H9 (cell line): ENCODE data around the gene GSTK1. TPM values are rescaled to one million over a fixed set of nuclear protein-coding genes. Genes with fewer than 3 reads are reported as not detected.

Experiments used
- DNase-seq: peaks from one replicate; pipeline ENCODE4 v3.0.0-alpha.2; 2017
- H2AFZ ChIP-seq: one replicate; pipeline ENCODE4 v1.6.1; 2013; ENCODE audit warnings: mild to moderate bottlenecking, low read length, control low read depth, moderate library complexity
- H2AK5ac ChIP-seq: 2 replicates; pipeline ENCODE4 v1.6.1; 2013; ENCODE audit warnings: low read length, control low read depth, mixed read lengths; ENCODE audit not compliant: insufficient read length
- H2BK120ac ChIP-seq: one replicate; pipeline ENCODE4 v1.6.1; 2013; ENCODE audit warnings: low read depth, mild to moderate bottlenecking, low read length, control low read depth, inconsistent platforms; ENCODE audit not compliant: poor library complexity, severe bottlenecking
- H2BK12ac ChIP-seq: 2 replicates; pipeline ENCODE4 v1.6.1; 2013; ENCODE audit warnings: low read length, control low read depth, mixed read lengths, low read depth; ENCODE audit not compliant: insufficient read length
- H2BK15ac ChIP-seq: 2 replicates; pipeline ENCODE4 v1.6.1; 2013; ENCODE audit warnings: low read depth, low read length, control low read depth
- H2BK20ac ChIP-seq: one replicate; pipeline ENCODE4 v1.6.1; 2013; ENCODE audit warnings: low read depth, mild to moderate bottlenecking, low read length, control low read depth, inconsistent platforms; ENCODE audit not compliant: poor library complexity, severe bottlenecking
- H2BK5ac ChIP-seq: 2 replicates; pipeline ENCODE4 v1.6.1; 2013; ENCODE audit warnings: low read length, control low read depth, mixed read lengths; ENCODE audit not compliant: insufficient read length
- H3K14ac ChIP-seq: 2 replicates; pipeline ENCODE4 v1.6.1; 2013; ENCODE audit warnings: low read length, control low read depth; ENCODE audit not compliant: insufficient read depth
- H3K18ac ChIP-seq: 2 replicates; pipeline ENCODE4 v1.6.1; 2013; ENCODE audit warnings: low read depth, mild to moderate bottlenecking, mixed read lengths, low read length, control low read depth; ENCODE audit not compliant: insufficient read length
- H3K23ac ChIP-seq: 2 replicates; pipeline ENCODE4 v1.6.1; 2013; ENCODE audit warnings: low read length, control low read depth, mixed read lengths, low read depth; ENCODE audit not compliant: insufficient read length
- H3K23me2 ChIP-seq: 2 replicates; pipeline ENCODE4 v1.6.1; 2013; ENCODE audit warnings: low read depth, mild to moderate bottlenecking, mixed read lengths, low read length, control low read depth; ENCODE audit not compliant: insufficient read length, poor library complexity, severe bottlenecking
- H3K27ac ChIP-seq: 2 replicates; pipeline ENCODE4 v1.5.1; 2013; ENCODE audit warnings: low read length, control low read depth, mixed read lengths, low read depth; ENCODE audit not compliant: insufficient read length
- H3K27me3 ChIP-seq: 2 replicates; pipeline ENCODE4 v1.6.1; 2013; ENCODE audit warnings: low read length, control low read depth, inconsistent platforms; ENCODE audit not compliant: insufficient read depth
- H3K4ac ChIP-seq: 2 replicates; pipeline ENCODE4 v1.6.1; 2013; ENCODE audit warnings: low read depth, mild to moderate bottlenecking, control low read depth, inconsistent platforms, low read length, moderate library complexity
- H3K4me1 ChIP-seq: 2 replicates; pipeline ENCODE4 v1.6.1; 2013; ENCODE audit warnings: low read length, control low read depth, inconsistent platforms; ENCODE audit not compliant: insufficient read depth
- H3K4me2 ChIP-seq: 2 replicates; pipeline ENCODE4 v1.6.1; 2013; ENCODE audit warnings: low read length, control low read depth, mixed read lengths; ENCODE audit not compliant: insufficient read length, insufficient read depth
- H3K56ac ChIP-seq: 2 replicates; pipeline ENCODE4 v1.6.1; 2013; ENCODE audit warnings: low read depth, mild to moderate bottlenecking, mixed read lengths, low read length, control low read depth; ENCODE audit not compliant: insufficient read length
- H3K79me1 ChIP-seq: 2 replicates; pipeline ENCODE4 v1.6.1; 2013; ENCODE audit warnings: low read depth, mild to moderate bottlenecking, moderate library complexity, low read length, control low read depth, inconsistent platforms; ENCODE audit not compliant: insufficient read depth, poor library complexity, severe bottlenecking
- H3K79me2 ChIP-seq: 2 replicates; pipeline ENCODE4 v1.6.1; 2013; ENCODE audit warnings: low read length, control low read depth, inconsistent platforms; ENCODE audit not compliant: insufficient read depth
- H3K9ac ChIP-seq: 2 replicates; pipeline ENCODE4 v1.6.1; 2013; ENCODE audit warnings: low read length, control low read depth, mixed read lengths; ENCODE audit not compliant: insufficient read length; ENCODE audit errors: extremely low read depth
- H3K9me3 ChIP-seq: one replicate; pipeline ENCODE4 v1.6.1; 2013; ENCODE audit warnings: low read depth, low read length, inconsistent platforms; ENCODE audit not compliant: control insufficient read depth
- H3T11ph ChIP-seq: one replicate; pipeline ENCODE4 v1.6.1; 2013; ENCODE audit warnings: mild to moderate bottlenecking, low read length, control low read depth, inconsistent platforms
- H4K20me1 ChIP-seq: one replicate; pipeline ENCODE4 v1.6.1; 2013; ENCODE audit not compliant: control insufficient read depth, insufficient read length, insufficient read depth
- H4K5ac ChIP-seq: 2 replicates; pipeline ENCODE4 v1.6.1; 2013; ENCODE audit warnings: low read depth, mild to moderate bottlenecking, mixed read lengths, low read length, control low read depth; ENCODE audit not compliant: insufficient read length
- H4K8ac ChIP-seq: replicated peaks from 2 replicates; pipeline ENCODE4 v1.6.1; 2013; ENCODE audit warnings: low read length, control low read depth, mixed read lengths, low read depth; ENCODE audit not compliant: insufficient read length
- H4K91ac ChIP-seq: 2 replicates; pipeline ENCODE4 v1.6.1; 2013; ENCODE audit warnings: low read depth, mild to moderate bottlenecking, moderate library complexity, mixed read lengths, low read length, control low read depth; ENCODE audit not compliant: insufficient read length
- H3K27ac Mint-ChIP-seq, 3 experiments: 2 replicates in 2 of 3; 3 replicates in 1 of 3; pipeline ENCODE4 v1.8.0; 2020 to 2021; ENCODE audit warnings: mixed read lengths in 3 of 3, mild to moderate bottlenecking in 1 of 3, moderate library complexity in 1 of 3
- H3K27me3 Mint-ChIP-seq: 2 replicates; pipeline ENCODE4 v1.8.0; 2021; ENCODE audit warnings: low read depth, mild to moderate bottlenecking, moderate library complexity, mixed read lengths
- H3K36me3 Mint-ChIP-seq, 3 experiments: 2 replicates in 2 of 3; 3 replicates in 1 of 3; pipeline ENCODE4 v1.8.0; 2020 to 2021; ENCODE audit warnings: low read depth in 3 of 3, mixed read lengths in 3 of 3; ENCODE audit not compliant: insufficient read depth in 1 of 3
- H3K4me1 Mint-ChIP-seq, 2 experiments: 2 replicates each; pipeline ENCODE4 v1.8.0; 2020; ENCODE audit warnings: mixed read lengths in 2 of 2
- H3K4me3 Mint-ChIP-seq, 2 experiments: 2 replicates in 1 of 2; 3 replicates in 1 of 2; pipeline ENCODE4 v1.8.0; 2020 to 2021; ENCODE audit warnings: mild to moderate bottlenecking in 2 of 2, mixed read lengths in 2 of 2, moderate library complexity in 1 of 2
- H3K9me3 Mint-ChIP-seq, 2 experiments: 2 replicates in 1 of 2; 3 replicates in 1 of 2; pipeline ENCODE4 v1.8.0; 2020; ENCODE audit warnings: mild to moderate bottlenecking in 2 of 2, mixed read lengths in 2 of 2, moderate library complexity in 1 of 2
- CTCF ChIP-seq: fragments of 200-600 bp; sonication (generic); conservative IDR thresholded peaks from 3 replicates; pipeline ENCODE4 v1.8.0; 2021; ENCODE audit warnings: antibody characterized with exemption, mild to moderate bottlenecking
- WGBS: extraction: QIAGEN DNeasy Blood & Tissue Kit; methylation state at CpG from one replicate; pipeline ENCODE4 v1.1.7; 2013; ENCODE audit warnings: missing lambda C conversion rate, low lambda C conversion rate, mixed read lengths; ENCODE audit not compliant: insufficient read length; ENCODE audit errors: extremely low coverage; 5-methylcytosine and 5-hydroxymethylcytosine counted together
- total RNA-seq: library from RNA; stranded (reverse); gene quantifications from 2 replicates; pipeline ENCODE4 v1.2.1, GENCODE V29; 2021

Gene GSTK1
- total RNA-seq, 1 experiment from 2014 or later = 36.1 TPM

- Histone ChIP-seq H3T11ph (no peak overlapping the region), H4K5ac (no peak overlapping the region), H3K23me2 (no peaks in the 10 kb centered on the region), H3K79me2 (no peaks in the 10 kb centered on the region), H4K8ac (no peak overlapping the region), H2BK15ac (no peak overlapping the region), H2AFZ (no peak overlapping the region), H2BK120ac (no peak overlapping the region), H3K4me2 (no peak overlapping the region), H3K4me1 (no peaks in the 10 kb centered on the region), H4K20me1 (no peaks in the 10 kb centered on the region), H3K4ac (no peak overlapping the region), H3K18ac (no peak overlapping the region), H2AK5ac (no peak overlapping the region), H3K23ac (no peak overlapping the region), H4K91ac (no peak overlapping the region), H3K27ac (no peak overlapping the region), H3K14ac (no peak overlapping the region), H2BK20ac (no peak overlapping the region), H2BK5ac (no peak overlapping the region), H3K27me3 (no peaks in the 10 kb centered on the region), H3K9me3 (no peaks in the 10 kb centered on the region), H2BK12ac (no peak overlapping the region), H3K56ac (no peak overlapping the region), H3K79me1 (no peaks in the 10 kb centered on the region), H3K9ac (no peak overlapping the region)
- Mint-ChIP-seq H3K4me1 (no peaks in the 10 kb centered on the region), H3K4me3 (no peak overlapping the region), H3K9me3 (no peaks in the 10 kb centered on the region; a peak in 1 of 5 replicates), H3K27me3 (peaks cover 2% of the 10 kb centered on the region; the same call in 1 of the 2 replicates), H3K36me3 (no peaks in the 10 kb centered on the region), H3K27ac (no peak overlapping the region)
- no peak for DNase-seq
- no peak for TF ChIP-seq CTCF
- no CpG with 5 or more reads among the region's 4 CpGs for whole genome bisulfite sequencing
These were observed 39.5 kb upstream of the GSTK1 start for GRCh38 chr7:143223784-143224183.
